GM12878 (cell line): Measurements from ENCODE around the gene IFI6. TPM values are rescaled to one million over a fixed set of nuclear protein-coding genes. Genes with fewer than 3 reads are reported as not detected.

Experiments
- ATAC-seq: fragments of 200-7000 bp; cut with Tn5 transposase; 3 replicates; pipeline ENCODE4 v1.9.1; 2020; ENCODE audit warnings: mild to moderate bottlenecking, moderate library complexity
- BruUV-seq: library from RNA; stranded (reverse); fragments of 400-500 nt; replicated peaks from 2 replicates; lab custom pipeline; 2021; lab: Mats Ljungman, UMichigan
- CTCF ChIA-PET: fragments of 300-600 bp; sonication (Branson Sonifier 250); formaldehyde crosslinking; extraction: SDS; loops from one replicate; lab custom pipeline; 2021; ENCODE audit warnings: inconsistent platforms; lab: Yijun Ruan, JAX
- POLR2A ChIA-PET: fragments of 350-600 bp; formaldehyde crosslinking; extraction: SDS; loops from one replicate; lab custom pipeline; 2021; ENCODE audit warnings: inconsistent platforms; lab: Charles Lee
- RAD21 ChIA-PET: fragments of 300-600 bp; sonication (Branson Sonifier 250); formaldehyde crosslinking; loops from one replicate; lab custom pipeline; 2023; ENCODE audit warnings: antibody characterized with exemption; ENCODE audit not compliant: unreplicated experiment; lab: Charles Lee
- SMC1A ChIA-PET: fragments of 300-600 bp; sonication (Branson Sonifier 250); formaldehyde crosslinking; loops from one replicate; lab custom pipeline; 2023; ENCODE audit not compliant: unreplicated experiment, uncharacterized antibody; lab: Charles Lee
- DNase-seq: peaks from one replicate; pipeline ENCODE4 v3.0.0-alpha.2; 2011; ENCODE audit warnings: low read depth, low spot score
- FAIRE-seq: peaks from 3 replicates; lab custom pipeline; 2011; peaks lifted over from hg19 to GRCh38; lab: Jason Lieb, UNC
- H2AFZ ChIP-seq: 2 replicates; pipeline ENCODE4 v1.6.0; 2011; ENCODE audit warnings: low read depth, low read length, control low read depth; ENCODE audit not compliant: control insufficient read depth
- H3K27ac ChIP-seq: 2 replicates; pipeline ENCODE4 v1.5.1; 2011; ENCODE audit warnings: control low read depth; ENCODE audit not compliant: control insufficient read depth, insufficient read depth
- H3K27me3 ChIP-seq, 2 experiments: replicated peaks in 1 of 2; 2 replicates each; pipeline versions ENCODE4 v1.6.0 to v1.6.1; 2011; ENCODE audit warnings: low read length in 1 of 2; ENCODE audit not compliant: control insufficient read depth in 2 of 2, insufficient read depth in 2 of 2
- H3K36me3 ChIP-seq, 2 experiments: 2 replicates each; pipeline ENCODE4 v1.5.1; 2011; ENCODE audit warnings: low read length in 1 of 2; ENCODE audit not compliant: control insufficient read depth in 2 of 2, insufficient read depth in 2 of 2
- H3K4me1 ChIP-seq: 2 replicates; pipeline ENCODE4 v1.6.1; 2011; ENCODE audit warnings: mild to moderate bottlenecking, low read length, moderate library complexity, mixed read lengths; ENCODE audit not compliant: control insufficient read depth, insufficient read depth
- H3K4me2 ChIP-seq: 2 replicates; pipeline ENCODE4 v1.6.0; 2011; ENCODE audit warnings: control low read depth; ENCODE audit not compliant: control insufficient read depth, insufficient read depth
- H3K4me3 ChIP-seq: fragments of 200-600 bp; sonication (generic); 2 replicates; pipeline ENCODE4 v1.5.1; 2016
- H3K79me2 ChIP-seq: 2 replicates; pipeline ENCODE4 v1.6.0; 2011; ENCODE audit warnings: low read length; ENCODE audit not compliant: control insufficient read depth, insufficient read depth
- H3K9ac ChIP-seq: 2 replicates; pipeline ENCODE4 v1.8.0; 2011; ENCODE audit warnings: low read length, control low read depth, mixed read lengths; ENCODE audit not compliant: control insufficient read depth, insufficient read depth
- H3K9me3 ChIP-seq: replicated peaks from 3 replicates; pipeline ENCODE4 v1.5.1; 2011; ENCODE audit warnings: mild to moderate bottlenecking, low read length; ENCODE audit not compliant: control insufficient read depth, insufficient read depth
- H4K20me1 ChIP-seq: 2 replicates; pipeline ENCODE4 v1.6.0; 2011; ENCODE audit not compliant: control insufficient read depth, insufficient read depth
- BCLAF1 ChIP-seq: fragments of 450-650 bp; IDR thresholded peaks from 2 replicates; pipeline ENCODE4 v1.6.1; 2017; ENCODE audit warnings: antibody characterized with exemption, mild to moderate bottlenecking, moderate library complexity
- BRCA1 ChIP-seq: IDR thresholded peaks from 2 replicates; pipeline ENCODE4 v1.6.1; 2011; ENCODE audit warnings: low read depth, low read length, improper control_type of control experiment
- HDAC2 ChIP-seq: fragments of 200-600 bp; sonication (generic); IDR thresholded peaks from 2 replicates; pipeline ENCODE4 v1.6.1; 2017
- SIX5 ChIP-seq: IDR thresholded peaks from 2 replicates; pipeline ENCODE4 v1.6.1; 2011; ENCODE audit warnings: mild to moderate bottlenecking, low read depth, low read length, moderate library complexity; ENCODE audit not compliant: severe bottlenecking
- STAT3 ChIP-seq: IDR thresholded peaks from 2 replicates; pipeline ENCODE4 v1.6.1; 2011; ENCODE audit warnings: low read depth, low read length, improper control_type of control experiment
- ZNF217 ChIP-seq: fragments of 450-650 bp; IDR thresholded peaks from 2 replicates; pipeline ENCODE4 v1.6.1; 2017; ENCODE audit warnings: antibody characterized with exemption, mild to moderate bottlenecking
- WGBS: methylation state at CpG from one replicate; pipeline ENCODE4 v1.1.6; 2016; ENCODE audit warnings: low lambda C conversion rate; ENCODE audit not compliant: insufficient replicate concordance, insufficient coverage; ENCODE audit errors: missing lambda C conversion rate; 5-methylcytosine and 5-hydroxymethylcytosine counted together
- in situ Hi-C: fragments of 300-500 bp; cut with MboI; formaldehyde crosslinking; loops from 9 replicates; pipeline ENCODE4 v1.14.3; 2018; ENCODE audit warnings: mixed read lengths
- intact Hi-C: fragments of 100-400 bp; cut with micrococcal nuclease; formaldehyde crosslinking; loops from one replicate; pipeline ENCODE4 v1.14.2; 2022; ENCODE audit not compliant: unreplicated experiment
- polyA plus RNA-seq, 11 experiments: library from polyadenylated mRNA; depleted of rRNA in 4 of 11; unstranded in 6 of 11; stranded (reverse) in 5 of 11; fragments of >200 nt; fragmentation: Nextera tagmentation in 4 of 11; fragmentation: Illumina TruSeq in 1 of 11; extraction: Ambion mirVana in 4 of 11; extraction: Trizol in 1 of 11; gene quantifications; 1 replicate in 1 of 11; 2 replicates in 10 of 11; pipeline versions ENCODE4 v1.2.1 to v1.2.3, GENCODE V29; 2011 to 2016; ENCODE audit warnings: inconsistent platforms in 2 of 11, missing spikeins in 2 of 11, low read depth in 1 of 11
- total RNA-seq, 4 experiments: library from RNA; depleted of rRNA in 3 of 4; stranded (reverse); fragments of >200 nt in 3 of 4; fragmentation: Illumina TruSeq in 1 of 4; extraction: Trizol in 1 of 4; gene quantifications; 2 replicates each; pipeline versions ENCODE4 v1.2.1 to v1.2.3, GENCODE V29; 2013 to 2021

The IFI6 gene
- total and polyA plus RNA-seq, 10 of the 15 experiments (the other 5 are each of a cell fraction or from before 2014, with no cell fraction given): 5.6 to 123 (median 69.0) TPM

- 87% methylated on average over 4 of the region's 4 CpGs for WGBS
- H3K4me3 ChIP-seq: no peak overlapping the region
- DNase-seq (no peak), ATAC-seq (no peak), FAIRE-seq (no peak)
- BruUV-seq: no TSS peak
- ChIA-PET RAD21 (interaction anchor here (0.6 to 8.8 kb wide), 3 partner anchors 37 to 620 kb away, joined by 3 to 268 read pairs (median 211); partner anchors contain the start of genes AHDC1 and FGR), SMC1A (interaction anchor here (8.0 kb wide), 1 partner anchor 58 kb away, joined by 248 read pairs; the partner anchor contains the start of gene AHDC1), CTCF (interaction anchor here (0.6 to 8.8 kb wide), 5 partner anchors 31 to 177 kb away, joined by 3 to 327 read pairs (median 5); partner anchors contain the start of gene AHDC1), POLR2A (interaction anchor here (0.6 to 1.1 kb wide), 2 partner anchors 59 to 185 kb away, joined by 3 read pairs; no protein-coding TSS in a partner anchor)
- peaks cover 21% of the 10 kb centered on the region for H3K4me1 ChIP-seq
- TF ChIP-seq ZNF217: no peak
- TF ChIP-seq STAT3: no peak
- TF ChIP-seq SIX5: no peak
- no peak for TF ChIP-seq BRCA1
- TF ChIP-seq BCLAF1: no peak
- TF ChIP-seq HDAC2: no peak
- no peak overlapping the region for H3K4me2 ChIP-seq
- no peak overlapping the region for H2AFZ ChIP-seq
- no peaks in the 10 kb centered on the region for H3K9me3 ChIP-seq
- H3K36me3 ChIP-seq: peaks cover 0 to 9% of the 10 kb centered on the region in 2 experiments; a peak in 1 of 4 replicates
- H3K27me3 ChIP-seq: no peaks in the 10 kb centered on the region
- peaks cover 11% of the 10 kb centered on the region for H3K79me2 ChIP-seq
- H4K20me1 ChIP-seq: no peaks in the 10 kb centered on the region
- no peak overlapping the region for H3K27ac ChIP-seq
- intact Hi-C loops (loop anchor here (10.0 kb wide), 1 partner anchor 341 kb away; the partner anchor contains the start of gene TMEM222), in situ Hi-C loops (no loop called here)
- H3K9ac ChIP-seq: no peak overlapping the region
These were observed 5.7 kb downstream of the IFI6 start for GRCh38 chr1:27666294-27666693.
